Measurements from ENCODE around the gene SLC16A13. TPM values are rescaled to one million over a fixed set of nuclear protein-coding genes. Genes with fewer than 3 reads are reported as not detected.
A peak's percentile ranks its signal among the peaks of the same experiment; 100 is the strongest.

The SLC16A13 gene
- total and polyA plus RNA-seq, 2 donors (not counting 1 experiment from before 2014, with no cell fraction given) = 1.3 to 1.4 TPM

DNA sequence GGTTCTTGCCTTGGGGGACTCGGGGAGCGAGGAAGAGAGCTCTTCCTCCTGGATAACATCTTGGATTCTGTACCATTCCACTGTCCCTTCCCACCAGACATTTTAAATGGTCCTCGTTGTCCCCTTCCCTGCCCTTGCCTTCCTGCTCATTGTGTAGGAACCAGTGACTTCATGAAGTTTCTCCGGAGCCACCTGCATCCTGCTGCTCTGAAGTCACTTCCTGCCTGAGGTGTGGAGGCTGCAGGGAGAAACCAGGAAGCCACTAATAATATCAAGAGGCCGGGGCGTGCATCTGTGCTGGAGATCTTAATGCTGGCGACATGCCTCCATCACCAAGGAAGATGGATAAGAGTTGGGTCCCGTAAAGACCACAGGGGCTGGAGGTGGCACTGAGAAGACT, 6.2 kb upstream of the SLC16A13 start:
- Histone ChIP-seq H3K4me2 (ENCODE audit: extremely low read depth, insufficient read depth, low read length) (no peak overlapping the region), H3K4me1 (ENCODE audit: control insufficient read depth, extremely low read depth, insufficient read depth, low read length) (no peaks in the 10 kb centered on the region), H4K20me1 (ENCODE audit: control insufficient read depth, extremely low read depth, insufficient read depth, low read length) (no peaks in the 10 kb centered on the region), H2AFZ (ENCODE audit: low read length) (no peak overlapping the region), H3K9me3 (ENCODE audit: control insufficient read depth, insufficient read depth, low read depth, low read length) (no peaks in the 10 kb centered on the region), H3K79me2 (ENCODE audit: control insufficient read depth, insufficient read depth, low read length) (no peaks in the 10 kb centered on the region), H3K27ac (ENCODE audit: insufficient read depth, low read length) (no peak overlapping the region), H3K9ac (ENCODE audit: insufficient read depth, low read length) (no peak overlapping the region), H3K36me3 (ENCODE audit: control insufficient read depth, insufficient read depth, low read length) (no peaks in the 10 kb centered on the region), H3K4me3 (replicated peaks in 1 of 4; ENCODE audit: control extremely low read depth in 1 of 4, insufficient read depth in 1 of 4, low read depth in 3 of 4, low read length in 4 of 4) (no peak overlapping the region), H3K27me3 (ENCODE audit: control insufficient read depth, insufficient read depth, low read length) (no peaks in the 10 kb centered on the region)
- TF ChIP-seq EZH2 (IDR thresholded peaks at IDR 0.05; ENCODE audit: low read length, missing control alignments) = no peak
- TF ChIP-seq, protein P1, sequence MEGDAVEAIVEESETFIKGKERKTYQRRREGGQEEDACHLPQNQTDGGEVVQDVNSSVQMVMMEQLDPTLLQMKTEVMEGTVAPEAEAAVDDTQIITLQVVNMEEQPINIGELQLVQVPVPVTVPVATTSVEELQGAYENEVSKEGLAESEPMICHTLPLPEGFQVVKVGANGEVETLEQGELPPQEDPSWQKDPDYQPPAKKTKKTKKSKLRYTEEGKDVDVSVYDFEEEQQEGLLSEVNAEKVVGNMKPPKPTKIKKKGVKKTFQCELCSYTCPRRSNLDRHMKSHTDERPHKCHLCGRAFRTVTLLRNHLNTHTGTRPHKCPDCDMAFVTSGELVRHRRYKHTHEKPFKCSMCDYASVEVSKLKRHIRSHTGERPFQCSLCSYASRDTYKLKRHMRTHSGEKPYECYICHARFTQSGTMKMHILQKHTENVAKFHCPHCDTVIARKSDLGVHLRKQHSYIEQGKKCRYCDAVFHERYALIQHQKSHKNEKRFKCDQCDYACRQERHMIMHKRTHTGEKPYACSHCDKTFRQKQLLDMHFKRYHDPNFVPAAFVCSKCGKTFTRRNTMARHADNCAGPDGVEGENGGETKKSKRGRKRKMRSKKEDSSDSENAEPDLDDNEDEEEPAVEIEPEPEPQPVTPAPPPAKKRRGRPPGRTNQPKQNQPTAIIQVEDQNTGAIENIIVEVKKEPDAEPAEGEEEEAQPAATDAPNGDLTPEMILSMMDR (conservative IDR thresholded peaks at IDR 0.05 in 1 of 2, IDR thresholded peaks at IDR 0.05 in 1 of 2; ENCODE audit: low read depth in 1 of 2, low read length in 2 of 2) = no peak
- no peak for DNase-seq (ENCODE audit: low read depth in 2 of 2)

DNA sequence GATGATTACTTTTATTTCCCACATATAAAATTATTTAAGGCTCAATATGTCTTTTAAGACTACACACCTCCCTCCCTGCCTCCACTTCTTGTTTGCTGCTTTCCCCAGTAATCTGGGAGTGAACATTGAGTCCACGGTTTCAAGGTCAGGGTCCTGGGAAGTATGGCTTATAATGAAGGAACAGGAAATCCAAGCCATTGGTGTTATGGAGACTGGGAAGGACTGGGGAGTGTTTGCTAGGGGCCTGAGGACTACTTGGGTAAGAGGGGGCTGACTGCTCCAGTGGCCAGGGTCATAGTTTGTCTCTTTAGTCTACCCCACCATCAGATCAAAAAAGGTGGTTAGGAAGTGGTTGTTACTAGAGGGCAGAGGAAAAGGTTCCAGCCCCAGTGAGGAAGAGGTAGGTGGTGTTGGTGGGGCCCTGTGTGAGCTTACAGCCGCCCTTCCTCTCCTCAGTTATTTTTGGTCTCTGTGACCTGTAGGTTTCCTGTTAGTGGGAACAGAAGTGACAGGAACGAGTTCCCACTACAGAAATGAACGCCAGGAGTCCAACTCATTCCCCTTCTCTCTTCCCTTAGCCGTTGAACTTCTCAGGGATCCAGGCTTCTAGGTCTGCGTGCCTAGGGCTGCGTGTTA, 742 bp upstream of the SLC16A13 start:
- Histone ChIP-seq H3K36me3 (ENCODE audit: control insufficient read depth, insufficient read depth, low read length) (no peaks in the 10 kb centered on the region), H3K27ac (ENCODE audit: insufficient read depth, low read length) (peak overlapping the region; percentile 85), H3K4me2 (ENCODE audit: extremely low read depth, insufficient read depth, low read length) (peak overlapping the region; percentile 92), H3K27me3 (ENCODE audit: control insufficient read depth, insufficient read depth, low read length) (no peaks in the 10 kb centered on the region), H2AFZ (ENCODE audit: low read length) (peak overlapping the region; percentile 94), H3K9me3 (ENCODE audit: control insufficient read depth, insufficient read depth, low read depth, low read length) (no peaks in the 10 kb centered on the region), H3K79me2 (ENCODE audit: control insufficient read depth, insufficient read depth, low read length) (no peaks in the 10 kb centered on the region), H3K4me3 (replicated peaks in 1 of 4; ENCODE audit: control extremely low read depth in 1 of 4, insufficient read depth in 1 of 4, low read depth in 3 of 4, low read length in 4 of 4) (peak overlapping the region; percentile 75 to 91 (median 79)), H4K20me1 (ENCODE audit: control insufficient read depth, extremely low read depth, insufficient read depth, low read length) (no peaks in the 10 kb centered on the region), H3K9ac (ENCODE audit: insufficient read depth, low read length) (peak overlapping the region; percentile 52), H3K4me1 (ENCODE audit: control insufficient read depth, extremely low read depth, insufficient read depth, low read length) (peaks cover 5% of the 10 kb centered on the region)
- DNase-seq (ENCODE audit: low read depth in 2 of 2) = no peak
- TF ChIP-seq, protein P1 (conservative IDR thresholded peaks at IDR 0.05 in 1 of 2, IDR thresholded peaks at IDR 0.05 in 1 of 2; ENCODE audit: low read depth in 1 of 2, low read length in 2 of 2) = no peak
- no peak for TF ChIP-seq EZH2 (IDR thresholded peaks at IDR 0.05; ENCODE audit: low read length, missing control alignments)

DNA sequence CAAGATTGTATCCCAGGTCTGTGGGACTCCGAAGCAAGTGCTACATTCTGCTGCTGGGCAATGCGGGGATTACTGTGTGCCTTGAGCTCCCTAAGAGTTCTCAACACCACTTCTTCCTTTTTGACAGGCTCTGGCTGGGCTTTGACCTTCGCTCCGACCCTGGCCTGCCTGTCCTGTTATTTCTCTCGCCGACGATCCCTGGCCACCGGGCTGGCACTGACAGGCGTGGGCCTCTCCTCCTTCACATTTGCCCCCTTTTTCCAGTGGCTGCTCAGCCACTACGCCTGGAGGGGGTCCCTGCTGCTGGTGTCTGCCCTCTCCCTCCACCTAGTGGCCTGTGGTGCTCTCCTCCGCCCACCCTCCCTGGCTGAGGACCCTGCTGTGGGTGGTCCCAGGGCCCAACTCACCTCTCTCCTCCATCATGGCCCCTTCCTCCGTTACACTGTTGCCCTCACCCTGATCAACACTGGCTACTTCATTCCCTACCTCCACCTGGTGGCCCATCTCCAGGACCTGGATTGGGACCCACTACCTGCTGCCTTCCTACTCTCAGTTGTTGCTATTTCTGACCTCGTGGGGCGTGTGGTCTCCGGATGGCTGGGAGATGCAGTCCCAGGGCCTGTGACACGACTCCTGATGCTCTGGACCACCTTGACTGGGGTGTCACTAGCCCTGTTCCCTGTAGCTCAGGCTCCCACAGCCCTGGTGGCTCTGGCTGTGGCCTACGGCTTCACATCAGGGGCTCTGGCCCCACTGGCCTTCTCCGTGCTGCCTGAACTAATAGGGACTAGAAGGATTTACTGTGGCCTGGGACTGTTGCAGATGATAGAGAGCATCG, 2.4 kb downstream of the SLC16A13 start:
- no peaks in the 10 kb centered on the region for H4K20me1 ChIP-seq (ENCODE audit: control insufficient read depth, extremely low read depth, insufficient read depth, low read length)
- peaks cover 10% of the 10 kb centered on the region for H3K27me3 ChIP-seq (ENCODE audit: control insufficient read depth, insufficient read depth, low read length)
- H3K4me2 ChIP-seq (ENCODE audit: extremely low read depth, insufficient read depth, low read length) = no peak overlapping the region
- DNase-seq (ENCODE audit: low read depth in 2 of 2) = no peak
- H3K79me2 ChIP-seq (ENCODE audit: control insufficient read depth, insufficient read depth, low read length) = no peaks in the 10 kb centered on the region
- no peak for TF ChIP-seq EZH2 (IDR thresholded peaks at IDR 0.05; ENCODE audit: low read length, missing control alignments)
- TF ChIP-seq, protein P1 (conservative IDR thresholded peaks at IDR 0.05 in 1 of 2, IDR thresholded peaks at IDR 0.05 in 1 of 2; ENCODE audit: low read depth in 1 of 2, low read length in 2 of 2) = no peak
- H3K27ac ChIP-seq (ENCODE audit: insufficient read depth, low read length) = no peak overlapping the region
- H3K4me3 ChIP-seq (replicated peaks in 1 of 4; ENCODE audit: control extremely low read depth in 1 of 4, insufficient read depth in 1 of 4, low read depth in 3 of 4, low read length in 4 of 4) = no peak overlapping the region
- H3K9me3 ChIP-seq (ENCODE audit: control insufficient read depth, insufficient read depth, low read depth, low read length) = no peaks in the 10 kb centered on the region
- H2AFZ ChIP-seq (ENCODE audit: low read length) = no peak overlapping the region
- no peaks in the 10 kb centered on the region for H3K36me3 ChIP-seq (ENCODE audit: control insufficient read depth, insufficient read depth, low read length)
- peaks cover 5% of the 10 kb centered on the region for H3K4me1 ChIP-seq (ENCODE audit: control insufficient read depth, extremely low read depth, insufficient read depth, low read length)
- no peak overlapping the region for H3K9ac ChIP-seq (ENCODE audit: insufficient read depth, low read length)
